ENCODE data around the gene VSIG2.

The VSIG2 gene

DNA sequence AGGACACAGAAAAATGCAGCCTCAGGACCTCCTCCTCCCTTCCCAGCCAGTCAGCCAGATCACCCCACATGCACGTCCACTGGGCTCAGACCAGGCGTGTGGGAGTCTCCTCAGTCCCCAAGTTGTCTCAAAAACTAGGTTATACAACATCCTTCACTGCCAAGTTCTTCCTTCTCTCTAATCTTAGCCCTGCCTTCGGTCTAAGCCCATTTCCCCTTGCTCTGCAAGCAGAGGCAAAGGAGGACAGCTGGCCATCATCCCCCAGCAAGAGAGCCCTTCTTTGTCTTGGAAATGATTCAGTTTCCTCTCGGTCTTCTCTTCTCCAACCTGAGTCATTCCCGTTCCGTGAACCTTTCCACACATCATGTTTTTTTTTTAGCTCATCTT lies 26.3 kb downstream of the VSIG2 start:
- Histone ChIP-seq H3K9me3 (ENCODE audit: severe bottlenecking) (no peaks in the 10 kb centered on the region), H3K36me3 (ENCODE audit: low read depth) (no peaks in the 10 kb centered on the region), H3K27me3 (ENCODE audit: insufficient read depth, poor library complexity, severe bottlenecking) (no peaks in the 10 kb centered on the region), H3K4me1 (ENCODE audit: insufficient read depth, poor library complexity, severe bottlenecking) (peaks cover 11% of the 10 kb centered on the region), H3K4me3 (ENCODE audit: severe bottlenecking) (no peak overlapping the region), H3K27ac (ENCODE audit: poor library complexity, severe bottlenecking) (peak overlapping the region; percentile 42)
- peak; percentile 77 for ATAC-seq (ENCODE audit: low read depth)
- TF ChIP-seq, protein P1, sequence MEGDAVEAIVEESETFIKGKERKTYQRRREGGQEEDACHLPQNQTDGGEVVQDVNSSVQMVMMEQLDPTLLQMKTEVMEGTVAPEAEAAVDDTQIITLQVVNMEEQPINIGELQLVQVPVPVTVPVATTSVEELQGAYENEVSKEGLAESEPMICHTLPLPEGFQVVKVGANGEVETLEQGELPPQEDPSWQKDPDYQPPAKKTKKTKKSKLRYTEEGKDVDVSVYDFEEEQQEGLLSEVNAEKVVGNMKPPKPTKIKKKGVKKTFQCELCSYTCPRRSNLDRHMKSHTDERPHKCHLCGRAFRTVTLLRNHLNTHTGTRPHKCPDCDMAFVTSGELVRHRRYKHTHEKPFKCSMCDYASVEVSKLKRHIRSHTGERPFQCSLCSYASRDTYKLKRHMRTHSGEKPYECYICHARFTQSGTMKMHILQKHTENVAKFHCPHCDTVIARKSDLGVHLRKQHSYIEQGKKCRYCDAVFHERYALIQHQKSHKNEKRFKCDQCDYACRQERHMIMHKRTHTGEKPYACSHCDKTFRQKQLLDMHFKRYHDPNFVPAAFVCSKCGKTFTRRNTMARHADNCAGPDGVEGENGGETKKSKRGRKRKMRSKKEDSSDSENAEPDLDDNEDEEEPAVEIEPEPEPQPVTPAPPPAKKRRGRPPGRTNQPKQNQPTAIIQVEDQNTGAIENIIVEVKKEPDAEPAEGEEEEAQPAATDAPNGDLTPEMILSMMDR (IDR thresholded peaks at IDR 0.05; ENCODE audit: poor library complexity, severe bottlenecking) = no peak
- DNase-seq (ENCODE audit: low spot score) = no peak

DNA sequence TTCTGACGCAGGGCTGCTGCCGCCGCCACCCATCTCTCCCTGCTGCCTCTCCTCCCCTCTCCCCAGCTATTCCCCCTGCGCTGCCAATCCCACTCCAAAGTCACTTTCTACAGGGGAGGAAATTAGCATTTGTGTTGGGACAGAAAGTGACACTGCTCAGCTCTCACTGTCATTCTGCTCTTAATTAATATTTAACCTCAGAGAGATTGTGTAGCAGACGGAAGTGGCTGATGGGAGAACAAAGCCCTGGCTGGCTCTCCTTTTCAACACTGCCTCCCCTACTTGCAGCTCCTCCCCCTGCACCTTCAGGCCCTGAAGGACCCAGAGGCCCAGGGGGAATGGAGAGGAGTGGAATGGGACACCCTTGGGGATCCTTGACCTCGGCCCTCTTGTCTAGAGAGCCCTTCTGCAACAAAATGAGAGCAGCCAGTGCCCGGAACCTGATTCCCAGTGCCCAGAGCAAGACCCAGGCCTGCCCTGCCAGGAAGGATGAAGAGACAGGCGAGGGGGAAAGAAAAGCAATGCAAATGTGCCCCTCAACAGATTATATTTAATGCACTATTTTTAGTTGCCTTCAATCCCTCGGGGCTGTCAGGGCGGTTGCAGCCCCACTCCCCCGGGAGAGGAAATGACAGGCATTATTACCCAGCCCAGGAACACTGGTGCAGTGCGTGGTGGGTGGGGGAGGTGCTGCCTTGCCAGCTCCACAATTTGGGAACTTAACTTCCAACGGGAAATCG lies 26.9 kb downstream of the VSIG2 start:
- no peaks in the 10 kb centered on the region for H3K36me3 ChIP-seq (ENCODE audit: low read depth)
- no peaks in the 10 kb centered on the region for H3K27me3 ChIP-seq (ENCODE audit: insufficient read depth, poor library complexity, severe bottlenecking)
- ATAC-seq (ENCODE audit: low read depth) (no peak), DNase-seq (ENCODE audit: low spot score) (no peak)
- peaks cover 11% of the 10 kb centered on the region for H3K4me1 ChIP-seq (ENCODE audit: insufficient read depth, poor library complexity, severe bottlenecking)
- TF ChIP-seq, protein P1 (IDR thresholded peaks at IDR 0.05; ENCODE audit: poor library complexity, severe bottlenecking) = no peak
- H3K27ac ChIP-seq (ENCODE audit: poor library complexity, severe bottlenecking) = peak overlapping the region; percentile 42
- no peak overlapping the region for H3K4me3 ChIP-seq (ENCODE audit: severe bottlenecking)
- H3K9me3 ChIP-seq (ENCODE audit: severe bottlenecking) = no peaks in the 10 kb centered on the region

DNA sequence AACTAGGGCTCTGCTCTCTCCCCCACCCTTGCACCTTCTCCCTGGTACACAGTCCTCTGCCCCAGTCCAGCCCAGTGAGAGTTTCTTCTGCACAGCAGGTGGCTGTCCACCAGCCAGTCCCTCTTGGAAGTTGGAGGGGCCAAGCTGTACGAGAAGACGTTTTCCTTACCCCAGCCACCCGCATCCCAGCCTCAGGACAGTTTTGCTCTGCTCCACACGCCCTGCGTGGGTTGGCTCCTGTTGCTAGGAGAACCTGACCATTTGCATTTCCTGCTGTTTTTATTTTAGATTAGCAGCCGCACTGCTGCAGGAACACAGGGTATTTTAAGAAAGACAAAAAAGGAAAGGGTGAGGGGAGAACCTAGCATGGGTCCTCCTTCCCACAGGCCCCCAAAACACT lies 29.9 kb downstream of the VSIG2 start:
- H3K9me3 ChIP-seq (ENCODE audit: severe bottlenecking) = no peaks in the 10 kb centered on the region
- TF ChIP-seq, protein P1 (IDR thresholded peaks at IDR 0.05; ENCODE audit: poor library complexity, severe bottlenecking) = no peak
- H3K27me3 ChIP-seq (ENCODE audit: insufficient read depth, poor library complexity, severe bottlenecking) = no peaks in the 10 kb centered on the region
- no peak overlapping the region for H3K4me3 ChIP-seq (ENCODE audit: severe bottlenecking)
- DNase-seq (ENCODE audit: low spot score) = no peak
- ATAC-seq (ENCODE audit: low read depth) = no peak
- peaks cover 21% of the 10 kb centered on the region for H3K4me1 ChIP-seq (ENCODE audit: insufficient read depth, poor library complexity, severe bottlenecking)
- no peaks in the 10 kb centered on the region for H3K36me3 ChIP-seq (ENCODE audit: low read depth)
- H3K27ac ChIP-seq (ENCODE audit: poor library complexity, severe bottlenecking) = no peak overlapping the region

DNA sequence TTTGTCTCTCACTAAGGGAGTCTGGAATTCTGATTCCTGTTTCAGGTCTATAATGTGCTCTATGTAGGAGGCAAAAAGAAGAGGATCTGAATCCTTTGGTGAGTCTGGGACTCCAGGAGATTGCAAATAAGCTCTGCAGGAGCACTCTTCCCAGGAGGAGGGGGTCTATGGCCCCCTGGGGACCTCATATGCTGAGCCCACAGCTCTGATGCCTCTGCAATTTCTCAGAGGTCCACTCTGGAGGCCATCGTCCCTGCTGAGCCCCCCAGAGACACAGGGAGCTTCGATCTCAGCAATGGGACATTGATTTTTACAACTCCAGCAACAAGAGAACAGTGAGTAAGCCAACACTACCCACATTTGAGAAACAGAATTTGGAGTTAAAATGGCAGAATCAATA lies 32.5 kb downstream of the VSIG2 start:
- H3K36me3 ChIP-seq (ENCODE audit: low read depth) = no peaks in the 10 kb centered on the region
- H3K4me1 ChIP-seq (ENCODE audit: insufficient read depth, poor library complexity, severe bottlenecking) = peaks cover 14% of the 10 kb centered on the region
- H3K9me3 ChIP-seq (ENCODE audit: severe bottlenecking) = no peaks in the 10 kb centered on the region
- no peaks in the 10 kb centered on the region for H3K27me3 ChIP-seq (ENCODE audit: insufficient read depth, poor library complexity, severe bottlenecking)
- H3K27ac ChIP-seq (ENCODE audit: poor library complexity, severe bottlenecking) = no peak overlapping the region
- H3K4me3 ChIP-seq (ENCODE audit: severe bottlenecking) = no peak overlapping the region
- TF ChIP-seq, protein P1 (IDR thresholded peaks at IDR 0.05; ENCODE audit: poor library complexity, severe bottlenecking) = no peak
- no peak for DNase-seq (ENCODE audit: low spot score)
- no peak for ATAC-seq (ENCODE audit: low read depth)

DNA sequence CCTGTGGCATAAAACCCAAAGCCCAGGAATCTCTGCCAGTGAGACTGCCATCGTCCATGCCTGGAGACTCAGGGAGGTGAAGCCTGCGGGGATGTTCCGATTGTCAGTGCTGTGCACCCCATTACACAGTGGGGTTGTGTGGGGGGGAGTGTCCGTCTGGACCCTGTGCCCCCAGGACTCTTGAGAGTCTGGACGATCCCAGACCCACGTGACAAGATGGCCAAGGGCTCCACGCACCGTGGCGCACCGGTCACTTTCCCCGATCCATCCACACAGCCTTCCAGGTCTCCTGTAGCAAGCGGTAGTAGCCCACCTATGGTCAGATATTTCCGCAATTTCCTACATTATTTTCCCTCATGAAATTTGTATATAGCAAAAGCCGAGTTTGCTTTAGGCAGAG lies 33.3 kb downstream of the VSIG2 start:
- no peaks in the 10 kb centered on the region for H3K27me3 ChIP-seq (ENCODE audit: insufficient read depth, poor library complexity, severe bottlenecking)
- H3K4me3 ChIP-seq (ENCODE audit: severe bottlenecking) = no peak overlapping the region
- H3K9me3 ChIP-seq (ENCODE audit: severe bottlenecking) = no peaks in the 10 kb centered on the region
- H3K27ac ChIP-seq (ENCODE audit: poor library complexity, severe bottlenecking) = no peak overlapping the region
- TF ChIP-seq, protein P1 (IDR thresholded peaks at IDR 0.05; ENCODE audit: poor library complexity, severe bottlenecking) = no peak
- peaks cover 14% of the 10 kb centered on the region for H3K4me1 ChIP-seq (ENCODE audit: insufficient read depth, poor library complexity, severe bottlenecking)
- ATAC-seq (ENCODE audit: low read depth) = no peak
- no peaks in the 10 kb centered on the region for H3K36me3 ChIP-seq (ENCODE audit: low read depth)
- DNase-seq (ENCODE audit: low spot score) = no peak
